Iris pigment epithelial cell (primary cell): ENCODE measurements around the gene TMEM214.
A peak's percentile ranks its signal among the peaks of the same experiment; 100 is the strongest.
"Not testable (repeated sequence)": the region's sequence is repeated elsewhere in the genome, so short reads cannot be mapped to it uniquely, and the experiment has no call there.

ENCODE experiments used
- DNase-seq: peaks from one replicate; pipeline ENCODE4 v3.0.0-alpha.2; 2011; ENCODE audit warnings: low read depth

TMEM214 gene

DNA sequence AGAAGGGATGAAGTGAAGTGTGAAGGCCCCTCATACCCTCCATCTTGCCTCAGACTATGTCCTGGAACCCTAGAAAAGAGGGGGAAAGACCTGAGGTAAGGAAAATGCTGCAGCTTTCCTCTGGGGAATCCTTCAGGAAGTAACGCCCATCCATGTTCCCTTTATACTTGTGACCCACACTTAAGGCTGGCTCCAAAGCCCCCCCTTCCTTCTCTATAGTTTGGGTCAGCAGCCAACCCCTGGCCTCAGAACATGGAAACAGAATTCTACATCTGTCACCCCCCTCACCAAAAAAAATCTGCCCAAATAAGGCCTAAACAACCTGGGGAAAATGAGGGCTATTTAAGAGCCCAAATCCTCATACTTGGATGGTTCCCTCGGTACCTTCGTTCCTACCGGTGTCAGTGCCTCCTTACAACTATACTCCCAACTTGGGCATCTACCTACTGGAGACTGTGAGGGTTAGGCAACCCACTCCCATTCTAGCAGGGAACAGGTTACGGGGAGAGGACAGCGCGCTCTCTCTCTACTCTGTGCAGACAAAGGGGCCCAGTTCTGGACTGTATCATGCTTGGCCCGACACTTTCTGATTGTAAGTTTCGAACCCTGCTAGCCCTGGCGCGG, 38.0 kb downstream of the TMEM214 start:
- DNase-seq, result no peak

DNA sequence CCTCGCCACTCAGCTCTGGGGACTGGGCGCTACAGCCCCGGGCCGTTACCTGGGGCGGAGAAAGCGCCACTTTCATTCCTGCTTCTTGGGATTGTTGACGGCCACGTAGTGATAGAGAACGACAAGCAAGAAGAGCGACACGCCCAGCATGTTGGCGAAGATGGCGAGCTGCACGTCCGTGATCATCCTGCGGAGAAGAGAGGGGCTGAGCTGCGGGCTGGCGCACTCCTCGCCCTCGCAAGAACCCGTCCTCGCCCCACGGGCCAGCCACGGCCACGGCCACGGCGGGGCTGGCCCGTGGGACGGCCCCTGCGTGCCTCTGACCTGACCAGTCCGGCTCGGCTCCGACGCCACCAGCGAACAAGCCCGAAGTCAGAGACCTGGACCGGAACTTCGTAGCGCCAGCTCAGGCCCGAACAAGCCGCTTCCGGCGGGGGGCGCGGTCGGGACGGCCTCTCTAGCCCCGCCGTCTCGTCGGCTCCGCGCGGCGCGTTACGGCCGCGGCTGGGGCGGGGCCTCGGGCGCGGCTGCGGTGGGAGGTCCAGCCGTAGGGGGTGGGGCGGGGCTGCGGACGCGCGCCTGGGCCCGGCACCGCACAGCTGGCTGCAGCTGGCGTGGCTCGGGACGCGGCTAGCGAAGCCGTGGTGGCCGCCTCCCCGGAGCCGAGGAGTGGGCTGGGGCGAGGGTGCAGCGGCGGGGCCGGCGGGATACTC, 38.7 kb downstream of the TMEM214 start, which contains the start of gene OST4:
Gene OST4, minus strand, starts transcription at position 378 of the 713 bp plus-strand sequence.
- DNase-seq, result peak; percentile 94

DNA sequence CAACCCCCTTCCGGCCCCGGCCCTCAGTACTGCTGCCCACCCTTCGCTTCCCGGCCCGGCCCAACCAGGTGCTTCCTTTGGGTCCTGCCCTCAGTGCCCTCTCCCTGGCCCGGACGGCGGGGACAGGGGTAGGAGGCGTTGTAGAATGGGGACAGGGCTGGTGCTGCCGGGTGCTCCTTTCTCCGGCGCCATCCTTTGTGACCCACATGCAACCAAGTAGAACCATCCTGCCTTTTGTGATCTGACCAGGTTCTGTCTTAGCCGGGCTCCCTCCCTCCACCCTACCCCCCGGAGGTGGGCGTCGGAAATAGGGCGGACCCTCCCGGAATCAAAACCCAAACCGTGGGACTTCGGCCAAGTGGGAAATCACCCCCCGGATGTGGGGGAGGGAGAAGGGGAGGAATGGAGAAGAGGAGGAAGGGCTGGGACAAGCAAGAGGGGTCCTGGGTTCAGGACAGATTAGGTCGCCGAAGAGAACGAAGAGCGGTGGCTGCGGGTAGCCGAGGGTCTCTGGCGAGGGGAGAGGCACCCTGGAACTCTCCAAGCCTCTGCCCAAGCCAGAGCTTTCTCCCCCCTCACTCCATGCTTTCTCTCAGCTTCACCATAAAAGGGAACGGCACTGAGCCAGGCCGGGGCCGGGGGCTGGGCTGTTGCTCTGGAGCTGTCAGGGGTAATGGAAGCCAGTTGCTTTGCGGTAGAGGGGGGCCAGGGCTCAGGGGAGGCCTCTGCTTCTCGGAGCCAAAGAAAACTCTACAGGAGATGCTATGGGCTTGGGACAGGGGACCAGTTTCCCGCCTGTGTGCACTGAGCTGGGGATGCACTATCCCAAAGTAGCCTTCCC, 39.4 kb downstream of the TMEM214 start:
- peak; percentile 40 for DNase-seq

DNA sequence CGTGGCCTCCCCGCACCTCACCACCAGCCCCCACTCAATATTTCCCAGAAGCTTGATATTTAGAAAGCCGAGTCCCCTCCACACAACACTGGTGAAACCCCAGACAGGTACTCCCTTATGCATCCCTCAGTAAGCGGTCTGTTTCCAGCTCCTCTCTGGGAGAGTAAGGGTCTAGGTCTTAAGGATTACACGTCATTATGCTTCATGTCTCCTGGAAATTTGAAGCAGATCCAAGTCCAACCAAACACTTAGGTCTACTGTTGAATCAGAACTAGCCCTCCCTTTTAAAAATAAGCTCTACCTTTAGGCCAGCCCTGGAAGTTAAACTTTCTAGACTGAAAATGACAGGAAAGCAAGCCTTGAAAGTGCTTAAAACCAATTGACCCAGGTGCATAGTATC, 40.2 kb downstream of the TMEM214 start:
- peak; percentile 43 for DNase-seq

DNA sequence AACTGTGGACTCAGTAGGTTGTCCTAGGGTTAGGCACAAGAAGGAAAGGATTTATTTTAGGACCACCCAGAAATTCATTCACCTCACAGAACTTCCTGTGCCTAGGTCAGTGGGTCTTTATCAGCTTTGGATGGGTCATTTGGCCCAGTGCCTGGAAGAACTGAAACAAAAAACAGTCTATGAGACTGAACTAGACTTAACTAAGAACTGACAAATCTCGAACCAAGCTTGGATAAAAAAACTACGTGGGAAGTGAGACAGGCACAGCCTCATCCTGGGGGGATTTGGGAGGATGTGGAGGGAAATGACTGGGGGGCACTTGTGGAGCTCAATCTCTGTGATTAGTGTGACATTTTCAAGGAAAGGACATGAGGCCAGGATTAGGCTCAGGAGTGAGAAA, 41.0 kb downstream of the TMEM214 start:
- no peak for DNase-seq

DNA sequence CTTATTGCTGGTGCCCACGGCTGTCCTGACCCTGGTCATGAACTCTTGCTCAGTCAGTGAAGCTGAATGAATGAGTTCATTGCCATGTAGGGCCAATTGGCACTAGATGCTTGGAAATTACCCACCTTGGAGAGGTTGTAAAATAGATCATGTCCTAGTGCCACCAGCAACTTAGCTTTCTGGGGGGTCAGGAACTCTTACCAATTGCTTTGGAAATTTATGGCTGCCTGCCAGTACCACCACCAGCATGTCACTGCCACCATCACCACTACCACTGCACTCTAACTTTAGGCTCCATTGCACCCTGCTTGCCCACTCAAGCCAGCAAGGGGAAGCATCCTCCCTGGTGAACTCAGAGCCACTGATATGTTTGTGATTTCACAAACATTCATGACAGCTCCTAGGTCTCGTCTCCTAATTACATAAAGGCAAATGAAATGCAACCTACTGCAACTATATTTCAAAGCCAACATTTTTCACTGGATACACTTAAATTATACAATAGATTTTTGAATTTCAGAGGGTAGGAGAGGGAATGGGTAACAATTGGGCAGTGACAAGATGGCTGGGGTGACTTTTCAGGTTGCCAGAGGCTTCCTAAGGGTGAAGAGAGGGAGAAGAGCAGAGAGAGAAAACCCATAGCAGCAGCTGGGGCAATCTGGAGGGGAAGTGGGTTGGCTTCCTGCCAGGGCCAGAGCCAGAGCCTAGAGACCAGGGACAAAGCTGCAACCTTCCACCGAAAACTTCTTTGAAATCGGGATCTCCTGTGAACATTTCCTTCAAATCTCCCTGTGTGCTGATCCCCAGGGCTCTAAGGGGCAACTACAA, 42.2 kb downstream of the TMEM214 start:
- no peak for DNase-seq

DNA sequence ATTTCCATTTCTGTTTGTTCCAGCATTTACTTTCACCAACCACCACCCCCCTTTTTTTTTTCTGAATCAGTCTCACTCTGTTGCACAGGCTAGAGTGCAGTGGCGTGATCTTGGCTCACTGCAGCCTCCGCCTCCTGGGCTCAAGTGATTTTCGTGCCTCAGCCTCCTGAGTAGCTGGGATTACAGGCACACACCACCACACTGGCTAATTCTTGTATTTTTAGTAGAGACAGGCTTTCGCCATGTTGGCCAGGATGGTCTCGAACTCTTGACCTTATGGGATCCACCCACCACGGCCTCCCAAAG, 42.8 kb downstream of the TMEM214 start:
- not testable (repeated sequence) for DNase-seq

DNA sequence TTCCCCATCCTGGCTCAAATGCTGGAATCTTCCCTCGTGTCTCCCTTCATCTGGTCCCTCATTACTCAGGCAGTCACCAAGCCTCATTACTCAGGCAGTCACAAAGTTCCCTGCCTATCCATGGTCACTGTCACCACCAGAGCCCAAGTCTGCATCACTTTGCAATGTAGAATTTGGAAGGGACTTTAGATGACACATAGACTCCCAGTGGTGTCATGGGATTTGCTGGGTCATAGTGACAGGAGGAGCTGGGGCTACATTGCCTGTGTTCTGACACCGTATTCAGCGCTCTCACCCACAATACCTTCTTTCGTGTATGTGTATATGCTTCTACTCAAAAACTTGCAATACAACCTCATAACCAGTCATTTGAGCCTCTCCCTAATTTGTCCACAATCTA, 43.6 kb downstream of the TMEM214 start:
- no peak for DNase-seq

DNA sequence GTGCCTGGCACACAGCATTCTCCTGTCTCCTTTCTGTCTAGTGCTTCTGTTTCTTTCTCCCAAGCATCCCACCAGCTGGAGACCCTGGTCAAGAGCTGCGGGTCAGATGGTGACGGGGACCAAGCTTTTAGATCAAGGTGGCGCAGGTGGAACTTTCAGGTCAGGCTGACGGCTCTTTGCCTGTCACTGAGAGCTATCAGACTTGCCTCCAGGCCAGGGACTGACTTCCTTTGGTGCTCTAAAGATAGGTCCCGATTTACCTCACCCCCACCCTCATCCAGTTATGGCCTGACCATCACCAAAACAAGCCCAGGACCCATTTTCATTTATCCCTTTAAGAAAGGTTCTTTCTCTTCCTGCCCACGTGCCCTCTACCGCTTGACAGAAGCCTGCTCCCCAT, 44.5 kb downstream of the TMEM214 start:
- DNase-seq, result no peak

DNA sequence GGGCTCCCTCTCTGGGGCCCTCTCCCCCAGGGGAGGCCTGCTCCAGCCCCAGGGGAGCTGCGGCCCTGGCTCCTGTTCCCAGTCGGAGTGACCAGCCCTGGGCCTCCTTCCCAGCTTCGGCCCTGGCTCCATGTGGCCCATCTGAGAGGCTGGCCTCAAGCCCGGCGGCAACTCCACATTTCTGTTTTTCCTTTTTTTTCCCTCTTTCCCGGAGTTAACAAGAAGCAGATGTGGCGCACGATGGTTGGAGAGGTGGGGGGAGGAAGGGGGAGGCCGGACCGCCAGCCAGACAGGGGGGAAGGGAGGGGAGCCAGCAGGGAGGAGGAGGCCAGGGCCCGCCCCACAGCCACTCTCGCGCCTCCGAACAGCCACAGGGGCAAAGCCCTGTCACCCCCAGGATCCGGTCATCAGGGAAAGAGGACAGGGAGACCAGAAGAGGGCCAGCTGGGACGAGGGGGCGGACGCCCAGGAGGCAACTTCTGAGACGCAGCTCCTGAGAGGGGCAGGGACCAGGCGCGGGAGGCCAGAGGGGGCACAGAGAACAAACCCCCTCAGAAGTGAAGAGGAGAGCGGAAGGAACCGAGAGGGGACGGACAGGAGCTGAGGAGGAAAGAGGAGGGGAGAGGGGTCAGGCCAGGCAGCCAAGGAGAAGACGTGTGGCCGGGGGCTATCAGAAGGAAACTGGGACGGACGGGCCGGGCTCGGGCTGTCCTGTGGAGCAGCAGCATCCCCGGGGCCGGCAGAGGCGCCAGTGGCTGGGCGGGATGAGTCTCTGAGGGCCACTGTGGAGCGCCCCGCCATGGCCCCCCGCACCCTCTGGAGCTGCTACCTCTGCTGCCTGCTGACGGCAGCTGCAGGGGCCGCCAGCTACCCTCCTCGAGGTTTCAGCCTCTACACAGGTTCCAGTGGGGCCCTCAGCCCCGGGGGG, 45.8 kb downstream of the TMEM214 start, which contains the start of gene EMILIN1:
Gene EMILIN1, plus strand, starts transcription at position 349 of the 928 bp plus-strand sequence. Its CDS starts 451 bp downstream, at position 800.
- DNase-seq, result peak; percentile 86

DNA sequence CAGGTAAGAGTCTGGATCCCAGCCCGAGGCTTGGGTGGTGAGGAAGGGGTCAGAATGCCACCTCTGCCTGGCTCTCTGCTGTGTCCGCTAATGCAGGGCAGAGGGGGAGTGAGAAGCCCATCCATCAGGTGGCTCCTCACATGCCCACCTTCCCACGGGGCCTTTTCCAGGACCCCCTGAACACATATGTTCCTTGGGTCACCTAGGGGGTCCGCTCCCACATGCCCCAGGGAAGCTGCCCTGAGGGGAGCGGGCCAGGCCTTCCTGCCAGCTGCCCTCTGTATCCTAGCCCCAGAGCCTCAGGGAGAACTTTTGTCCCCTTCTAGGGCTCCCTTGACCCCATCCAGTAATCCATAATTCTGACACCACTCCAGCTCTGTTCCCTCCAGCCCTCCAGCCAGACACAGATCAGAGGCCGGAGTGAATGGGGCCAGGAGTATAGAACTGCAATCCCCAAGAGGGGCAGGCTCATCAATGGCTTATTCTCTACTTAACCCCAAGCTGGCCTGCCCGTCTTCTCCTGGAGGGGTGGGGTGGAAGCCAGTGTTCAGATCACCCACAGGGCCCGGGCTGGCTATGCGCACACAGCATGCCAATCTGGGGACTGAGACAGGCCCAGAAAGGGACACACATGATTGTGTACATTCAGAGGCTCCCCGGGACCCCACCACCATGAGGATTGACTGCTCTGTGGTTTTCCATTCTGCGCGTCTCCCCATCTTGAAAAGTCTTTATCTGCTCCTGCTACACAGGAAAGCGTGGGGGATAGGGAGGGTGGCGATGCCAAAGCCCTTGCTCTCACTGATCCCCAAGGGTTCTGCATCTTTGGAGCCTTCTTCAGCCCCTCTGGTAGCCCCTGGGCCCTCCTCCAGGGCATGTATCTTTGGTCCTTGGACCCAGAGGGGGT, 46.7 kb downstream of the TMEM214 start:
- DNase-seq, result no peak

DNA sequence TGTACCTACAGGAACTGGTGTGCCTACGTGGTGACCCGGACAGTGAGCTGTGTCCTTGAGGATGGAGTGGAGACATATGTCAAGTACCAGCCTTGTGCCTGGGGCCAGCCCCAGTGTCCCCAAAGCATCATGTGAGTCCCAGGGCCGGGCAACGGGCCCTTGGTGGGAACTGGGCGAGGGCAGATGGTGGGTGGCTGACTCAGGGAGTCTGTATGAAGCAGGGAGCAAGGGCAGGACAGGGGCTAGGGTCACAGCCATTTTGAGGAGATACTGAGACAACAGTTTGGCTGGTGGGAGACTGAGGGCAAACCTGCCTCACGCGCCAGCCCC, 47.3 kb downstream of the TMEM214 start:
- no peak for DNase-seq

DNA sequence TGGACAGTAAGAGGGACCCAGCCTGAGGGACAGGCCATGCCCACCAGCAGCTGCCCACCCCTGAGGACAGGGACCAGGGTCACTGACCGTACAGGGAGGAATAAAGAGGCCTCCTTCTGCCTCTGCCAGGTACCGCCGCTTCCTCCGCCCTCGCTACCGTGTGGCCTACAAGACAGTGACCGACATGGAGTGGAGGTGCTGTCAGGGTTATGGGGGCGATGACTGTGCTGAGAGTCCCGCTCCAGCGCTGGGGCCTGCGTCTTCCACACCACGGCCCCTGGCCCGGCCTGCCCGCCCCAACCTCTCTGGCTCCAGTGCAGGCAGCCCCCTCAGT, 47.8 kb downstream of the TMEM214 start:
- DNase-seq, result no peak

DNA sequence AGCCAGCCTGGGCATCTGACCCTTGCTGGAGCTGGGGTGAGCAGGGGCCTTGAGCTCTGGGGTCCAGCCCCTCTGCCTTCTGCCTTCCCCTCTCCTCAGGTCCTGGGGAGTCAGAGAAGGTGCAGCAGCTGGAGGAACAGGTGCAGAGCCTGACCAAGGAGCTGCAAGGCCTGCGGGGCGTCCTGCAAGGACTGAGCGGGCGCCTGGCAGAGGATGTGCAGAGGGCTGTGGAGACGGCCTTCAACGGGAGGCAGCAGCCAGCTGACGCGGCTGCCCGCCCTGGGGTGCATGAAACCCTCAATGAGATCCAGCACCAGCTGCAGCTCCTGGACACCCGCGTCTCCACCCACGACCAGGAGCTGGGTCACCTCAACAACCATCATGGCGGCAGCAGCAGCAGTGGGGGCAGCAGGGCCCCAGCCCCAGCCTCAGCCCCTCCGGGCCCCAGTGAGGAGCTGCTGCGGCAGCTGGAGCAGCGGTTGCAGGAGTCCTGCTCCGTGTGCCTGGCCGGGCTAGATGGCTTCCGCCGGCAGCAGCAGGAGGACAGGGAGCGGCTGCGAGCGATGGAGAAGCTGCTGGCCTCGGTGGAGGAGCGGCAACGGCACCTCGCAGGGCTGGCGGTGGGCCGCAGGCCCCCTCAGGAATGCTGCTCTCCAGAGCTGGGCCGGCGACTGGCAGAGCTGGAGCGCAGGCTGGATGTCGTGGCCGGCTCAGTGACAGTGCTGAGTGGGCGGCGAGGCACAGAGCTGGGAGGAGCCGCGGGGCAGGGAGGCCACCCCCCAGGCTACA, 49.4 kb downstream of the TMEM214 start:
- DNase-seq, result no peak

DNA sequence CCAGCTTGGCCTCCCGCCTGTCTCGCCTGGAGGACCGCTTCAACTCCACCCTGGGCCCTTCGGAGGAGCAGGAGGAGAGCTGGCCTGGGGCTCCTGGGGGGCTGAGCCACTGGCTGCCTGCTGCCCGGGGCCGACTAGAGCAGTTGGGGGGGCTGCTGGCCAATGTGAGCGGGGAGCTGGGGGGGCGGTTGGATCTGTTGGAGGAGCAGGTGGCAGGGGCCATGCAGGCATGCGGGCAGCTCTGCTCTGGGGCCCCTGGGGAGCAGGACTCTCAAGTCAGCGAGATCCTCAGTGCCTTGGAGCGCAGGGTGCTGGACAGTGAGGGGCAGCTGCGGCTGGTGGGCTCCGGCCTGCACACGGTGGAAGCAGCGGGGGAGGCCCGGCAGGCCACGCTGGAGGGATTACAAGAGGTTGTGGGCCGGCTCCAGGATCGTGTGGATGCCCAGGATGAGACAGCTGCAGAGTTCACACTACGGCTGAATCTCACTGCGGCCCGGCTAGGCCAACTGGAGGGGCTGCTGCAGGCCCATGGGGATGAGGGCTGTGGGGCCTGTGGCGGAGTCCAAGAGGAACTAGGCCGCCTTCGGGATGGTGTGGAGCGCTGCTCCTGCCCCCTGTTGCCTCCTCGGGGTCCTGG, 50.1 kb downstream of the TMEM214 start:
- no peak for DNase-seq

DNA sequence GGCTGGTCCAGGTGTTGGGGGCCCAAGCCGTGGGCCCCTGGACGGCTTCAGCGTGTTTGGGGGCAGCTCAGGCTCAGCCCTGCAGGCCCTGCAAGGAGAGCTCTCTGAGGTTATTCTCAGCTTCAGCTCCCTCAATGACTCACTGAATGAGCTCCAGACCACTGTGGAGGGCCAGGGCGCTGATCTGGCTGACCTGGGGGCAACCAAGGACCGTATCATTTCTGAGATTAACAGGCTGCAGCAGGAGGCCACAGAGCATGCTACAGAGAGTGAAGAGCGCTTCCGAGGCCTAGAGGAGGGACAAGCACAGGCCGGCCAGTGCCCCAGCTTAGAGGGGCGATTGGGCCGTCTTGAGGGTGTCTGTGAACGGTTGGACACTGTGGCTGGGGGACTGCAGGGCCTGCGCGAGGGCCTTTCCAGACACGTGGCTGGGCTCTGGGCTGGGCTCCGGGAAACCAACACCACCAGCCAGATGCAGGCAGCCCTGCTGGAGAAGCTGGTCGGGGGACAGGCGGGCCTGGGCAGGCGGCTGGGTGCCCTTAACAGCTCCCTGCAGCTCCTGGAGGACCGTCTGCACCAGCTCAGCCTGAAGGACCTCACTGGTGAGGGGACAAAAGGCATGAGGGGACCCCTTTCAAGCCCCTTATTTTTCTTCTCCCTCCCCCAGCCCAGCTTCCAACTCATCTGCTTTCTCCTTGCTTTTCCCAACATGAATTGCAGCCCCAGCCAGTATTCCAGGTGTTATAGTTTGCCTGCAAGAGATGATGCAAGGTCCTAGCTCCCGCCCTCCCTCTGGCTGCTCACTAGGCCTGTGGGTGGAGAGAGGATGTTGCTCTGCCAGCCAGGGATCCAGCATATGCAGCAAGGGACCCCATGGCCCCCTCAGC, 50.9 kb downstream of the TMEM214 start:
- DNase-seq, result no peak

DNA sequence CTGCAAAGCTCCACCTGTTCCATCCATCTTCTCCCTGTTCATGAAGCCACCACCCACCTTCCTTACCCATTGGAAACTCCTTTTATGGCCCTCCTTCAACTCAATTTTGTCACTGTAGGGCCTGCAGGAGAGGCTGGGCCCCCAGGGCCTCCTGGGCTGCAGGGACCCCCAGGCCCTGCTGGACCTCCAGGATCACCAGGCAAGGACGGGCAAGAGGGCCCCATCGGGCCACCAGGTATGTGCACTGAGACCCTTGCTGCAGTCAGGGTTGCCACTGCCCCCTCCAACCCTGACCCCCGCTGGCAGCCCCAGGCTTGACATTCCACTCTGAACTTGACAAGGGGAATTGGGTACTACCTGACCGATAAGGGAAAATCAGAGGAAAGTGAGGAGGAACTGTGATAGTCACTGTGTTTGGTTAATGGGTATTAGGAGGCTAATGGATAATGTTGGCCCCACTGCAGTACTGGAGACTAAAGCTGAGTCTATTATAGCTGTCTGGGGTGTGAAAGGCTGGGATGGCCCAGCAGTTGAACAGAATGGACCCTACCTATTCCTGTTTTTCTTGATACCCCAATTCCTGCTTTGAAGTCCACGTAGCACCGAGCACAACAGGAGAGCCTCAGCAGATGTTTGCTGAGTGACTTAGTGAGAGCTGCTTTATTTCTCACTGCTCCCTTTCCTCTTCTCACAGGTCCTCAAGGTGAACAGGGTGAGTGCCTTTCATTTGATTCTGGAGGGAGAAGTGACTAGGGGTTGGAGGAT, 51.7 kb downstream of the TMEM214 start:
- DNase-seq, result no peak
